GM10266 (cell line): ENCODE measurements around the gene TRMT1.

ENCODE experiments used
- DNase-seq: peaks from one replicate; pipeline ENCODE4 v3.0.0; 2012; ENCODE audit errors: extremely low spot score
- TF ChIP-seq, protein P1 (sequence below): IDR thresholded peaks from 2 replicates; pipeline ENCODE4 v1.5.1; 2012; ENCODE audit warnings: mild to moderate bottlenecking, low read depth; ENCODE audit not compliant: control insufficient read depth, insufficient read depth; ENCODE audit errors: missing control alignments

The TRMT1 gene

DNA sequence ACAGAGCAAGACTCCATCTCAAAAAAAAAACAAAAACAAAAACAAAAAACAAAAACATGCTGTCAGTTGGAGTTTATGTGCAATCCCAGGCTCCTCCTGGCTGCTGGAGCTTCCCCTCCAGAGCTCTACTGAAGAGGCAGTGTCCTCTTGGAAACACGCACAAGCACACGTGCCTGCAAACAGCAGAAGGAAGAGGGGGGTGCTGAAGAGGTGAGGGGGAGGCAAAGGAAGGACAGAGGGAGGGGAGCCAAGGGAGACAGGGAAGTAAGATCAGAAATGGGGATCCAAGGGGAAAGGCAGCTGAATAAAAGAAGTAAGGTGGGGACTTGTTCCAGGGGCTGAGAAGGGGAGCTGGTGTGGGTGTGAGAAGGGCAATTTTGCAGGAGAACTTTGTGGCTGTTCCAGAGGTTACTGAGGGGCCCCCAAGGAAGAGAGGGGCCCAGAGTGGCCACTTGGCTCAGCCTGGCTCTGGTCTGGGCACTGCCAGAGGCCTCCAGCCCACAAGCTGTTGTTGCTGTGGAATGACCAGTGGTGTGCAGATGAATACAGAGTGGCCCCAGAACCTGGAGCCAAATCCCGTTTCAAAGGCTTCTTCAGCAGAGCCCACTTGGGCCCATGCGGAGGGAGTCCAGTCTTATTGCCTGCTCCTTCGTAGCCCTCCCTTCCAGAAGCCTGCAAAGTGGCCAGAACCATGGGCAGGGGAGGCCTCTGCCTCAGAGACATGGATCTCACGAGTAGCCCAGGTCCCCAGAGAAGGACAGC lies 48.3 kb downstream of the TRMT1 start:
- TF ChIP-seq, protein P1, sequence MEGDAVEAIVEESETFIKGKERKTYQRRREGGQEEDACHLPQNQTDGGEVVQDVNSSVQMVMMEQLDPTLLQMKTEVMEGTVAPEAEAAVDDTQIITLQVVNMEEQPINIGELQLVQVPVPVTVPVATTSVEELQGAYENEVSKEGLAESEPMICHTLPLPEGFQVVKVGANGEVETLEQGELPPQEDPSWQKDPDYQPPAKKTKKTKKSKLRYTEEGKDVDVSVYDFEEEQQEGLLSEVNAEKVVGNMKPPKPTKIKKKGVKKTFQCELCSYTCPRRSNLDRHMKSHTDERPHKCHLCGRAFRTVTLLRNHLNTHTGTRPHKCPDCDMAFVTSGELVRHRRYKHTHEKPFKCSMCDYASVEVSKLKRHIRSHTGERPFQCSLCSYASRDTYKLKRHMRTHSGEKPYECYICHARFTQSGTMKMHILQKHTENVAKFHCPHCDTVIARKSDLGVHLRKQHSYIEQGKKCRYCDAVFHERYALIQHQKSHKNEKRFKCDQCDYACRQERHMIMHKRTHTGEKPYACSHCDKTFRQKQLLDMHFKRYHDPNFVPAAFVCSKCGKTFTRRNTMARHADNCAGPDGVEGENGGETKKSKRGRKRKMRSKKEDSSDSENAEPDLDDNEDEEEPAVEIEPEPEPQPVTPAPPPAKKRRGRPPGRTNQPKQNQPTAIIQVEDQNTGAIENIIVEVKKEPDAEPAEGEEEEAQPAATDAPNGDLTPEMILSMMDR = no peak
- no peak for DNase-seq

DNA sequence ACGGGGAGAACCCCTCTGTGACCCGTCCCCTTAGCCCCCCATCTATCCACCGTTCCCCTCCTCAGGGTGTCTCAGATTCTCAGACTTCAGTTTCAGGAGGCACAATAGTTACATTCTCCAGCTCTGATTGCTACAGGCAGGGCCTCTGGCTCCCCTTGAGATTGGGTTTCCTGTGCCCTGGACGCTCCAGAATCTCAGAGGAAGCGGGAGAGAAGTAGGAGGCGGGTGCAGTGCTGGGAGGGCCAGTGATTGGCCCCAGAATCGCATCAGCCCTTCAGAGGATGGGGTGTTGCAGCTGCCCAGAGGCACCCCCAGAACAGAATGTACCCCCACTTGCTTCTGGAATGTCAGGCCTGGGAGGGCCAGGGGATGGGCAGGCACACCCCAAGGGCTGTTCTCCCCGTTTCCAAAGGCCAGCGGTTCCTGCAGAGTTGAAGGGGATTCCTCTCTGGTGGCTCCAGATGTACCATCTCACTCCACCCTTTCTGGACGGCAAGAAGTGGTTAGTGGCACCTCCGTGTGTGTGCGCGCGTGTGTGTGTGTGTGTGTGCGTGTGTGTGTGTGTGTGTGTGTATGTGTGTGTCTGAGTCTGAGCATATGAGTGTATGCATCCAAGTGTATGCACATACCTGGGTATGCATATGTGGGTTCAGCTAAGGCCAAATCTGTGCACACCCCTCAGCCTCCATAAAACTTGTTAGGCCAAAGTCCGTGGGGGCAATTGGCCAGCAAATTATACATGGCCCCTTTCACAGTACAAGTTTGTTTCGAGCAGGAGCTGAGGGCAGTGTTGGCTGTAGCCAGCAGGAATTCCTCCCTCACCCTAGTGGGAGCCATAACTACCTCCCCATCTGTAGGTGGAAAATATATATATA lies 49.4 kb downstream of the TRMT1 start:
- DNase-seq = no peak
- TF ChIP-seq, protein P1 = no peak

DNA sequence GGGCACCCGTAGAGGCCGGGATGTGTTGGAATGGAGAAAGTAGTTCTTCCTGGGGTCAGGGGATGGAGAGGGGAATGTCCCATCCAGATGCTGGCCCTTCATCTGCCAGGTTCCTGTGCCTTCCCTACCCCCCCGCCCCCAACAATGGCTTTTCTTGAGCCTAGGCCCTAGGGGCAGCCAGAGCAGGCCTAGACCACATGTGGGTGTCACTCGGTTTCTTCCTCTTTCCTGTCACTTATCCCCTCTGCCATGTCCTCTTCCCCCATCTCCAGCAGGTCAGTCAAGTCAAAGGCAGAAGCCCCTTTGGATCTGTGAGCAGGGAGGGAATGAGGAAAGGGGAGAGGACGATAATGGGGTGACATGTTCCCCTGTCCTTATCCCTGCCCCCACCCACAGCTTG lies 50.3 kb downstream of the TRMT1 start:
- TF ChIP-seq, protein P1 = no peak
- no peak for DNase-seq

DNA sequence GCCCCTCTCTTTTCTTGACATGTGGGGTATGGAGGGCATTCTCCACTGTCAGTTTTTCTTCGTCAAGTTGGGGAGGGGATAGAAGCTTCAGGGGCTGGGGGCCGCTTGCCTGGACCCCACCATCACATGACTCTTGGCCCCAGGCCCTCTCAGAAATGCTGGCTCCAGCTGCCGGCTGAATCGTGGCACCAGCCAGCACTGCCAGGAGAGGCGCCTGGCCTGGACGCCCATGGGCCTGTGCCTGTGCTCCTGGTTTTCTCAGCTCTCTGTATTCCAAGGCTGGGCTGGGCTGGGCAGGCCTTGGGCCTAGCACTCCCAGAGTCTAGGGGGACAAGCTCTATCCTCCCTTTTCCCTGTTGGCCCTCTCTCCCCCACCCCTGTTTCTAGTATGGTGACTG lies 52.4 kb downstream of the TRMT1 start:
- TF ChIP-seq, protein P1 = no peak
- DNase-seq = no peak

DNA sequence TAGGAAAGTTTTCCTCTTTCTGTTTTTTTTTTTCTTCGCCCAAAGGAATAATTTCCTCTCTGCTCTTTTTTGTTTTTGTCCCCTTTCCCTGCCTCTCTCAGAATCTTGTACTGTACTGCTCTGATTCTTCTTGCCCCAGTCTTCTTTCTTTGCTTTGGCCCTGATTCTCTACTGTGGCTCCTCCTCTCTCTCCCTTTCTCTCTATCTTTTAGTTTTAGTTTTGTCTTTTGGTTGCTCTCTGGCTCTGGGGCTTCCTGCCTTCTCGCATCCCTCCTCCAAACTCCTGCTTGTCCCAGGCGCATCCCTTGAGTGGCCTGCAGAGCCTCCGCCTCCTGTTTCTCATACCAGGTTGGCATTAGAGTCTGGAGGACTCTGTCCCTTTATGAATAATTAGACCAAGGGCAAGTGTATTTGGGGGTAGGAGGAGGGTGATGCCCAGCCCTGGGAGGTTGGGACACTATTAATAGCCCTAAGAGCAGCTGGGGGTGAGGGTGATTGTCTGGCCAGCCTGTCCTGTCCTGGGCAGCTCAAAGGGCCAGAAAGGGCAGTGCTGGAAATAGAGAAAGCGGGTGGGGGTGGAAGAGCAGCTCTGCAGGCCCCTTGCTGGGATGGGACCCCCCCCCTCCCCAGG lies 53.0 kb downstream of the TRMT1 start:
- DNase-seq = no peak
- TF ChIP-seq, protein P1 = no peak

DNA sequence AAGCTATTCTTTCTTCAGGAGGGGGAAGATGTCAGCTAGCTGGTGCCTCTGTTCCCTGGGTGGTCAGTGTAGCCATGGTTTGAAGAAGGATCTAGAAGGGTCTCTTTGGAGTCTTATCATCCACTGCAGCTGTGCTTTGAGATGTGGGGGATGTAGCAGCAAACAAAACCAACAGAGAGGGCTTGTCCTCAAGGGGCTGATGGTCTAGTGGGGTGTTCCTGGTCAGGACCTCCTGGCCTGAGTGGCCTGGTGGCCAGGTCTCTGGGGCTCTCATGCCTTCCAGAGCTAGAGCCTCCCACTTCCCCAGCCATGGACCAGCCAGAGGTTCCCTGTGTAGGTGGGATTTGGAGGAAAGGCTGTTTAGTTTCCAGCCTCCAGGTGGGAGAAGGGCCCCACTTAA lies 54.2 kb downstream of the TRMT1 start:
- TF ChIP-seq, protein P1 = no peak
- DNase-seq = no peak
